GM12878 (cell line): ENCODE results near the gene PPP1R15A. TPM values are rescaled to one million over a fixed set of nuclear protein-coding genes. Genes with fewer than 3 reads are reported as not detected.
"Not testable (repeated sequence)": the region's sequence is repeated elsewhere in the genome, so short reads cannot be mapped to it uniquely, and the experiment has no call there.

Experiments
- ATAC-seq: fragments of 200-7000 bp; cut with Tn5 transposase; 3 replicates; pipeline ENCODE4 v1.9.1; 2020; ENCODE audit warnings: mild to moderate bottlenecking, moderate library complexity
- BruUV-seq: library from RNA; stranded (reverse); fragments of 400-500 nt; replicated peaks from 2 replicates; lab custom pipeline; 2021; lab: Mats Ljungman, UMichigan
- CTCF ChIA-PET: fragments of 300-600 bp; sonication (Branson Sonifier 250); formaldehyde crosslinking; extraction: SDS; loops from one replicate; lab custom pipeline; 2021; ENCODE audit warnings: inconsistent platforms; lab: Yijun Ruan, JAX
- POLR2A ChIA-PET: fragments of 350-600 bp; formaldehyde crosslinking; extraction: SDS; loops from one replicate; lab custom pipeline; 2021; ENCODE audit warnings: inconsistent platforms; lab: Charles Lee
- RAD21 ChIA-PET: fragments of 300-600 bp; sonication (Branson Sonifier 250); formaldehyde crosslinking; loops from one replicate; lab custom pipeline; 2023; ENCODE audit warnings: antibody characterized with exemption; ENCODE audit not compliant: unreplicated experiment; lab: Charles Lee
- SMC1A ChIA-PET: fragments of 300-600 bp; sonication (Branson Sonifier 250); formaldehyde crosslinking; loops from one replicate; lab custom pipeline; 2023; ENCODE audit not compliant: unreplicated experiment, uncharacterized antibody; lab: Charles Lee
- DNase-seq: peaks from one replicate; pipeline ENCODE4 v3.0.0-alpha.2; 2011; ENCODE audit warnings: low read depth, low spot score
- FAIRE-seq: peaks from 3 replicates; lab custom pipeline; 2011; peaks lifted over from hg19 to GRCh38; lab: Jason Lieb, UNC
- H2AFZ ChIP-seq: 2 replicates; pipeline ENCODE4 v1.6.0; 2011; ENCODE audit warnings: low read depth, low read length, control low read depth; ENCODE audit not compliant: control insufficient read depth
- H3K27ac ChIP-seq: 2 replicates; pipeline ENCODE4 v1.5.1; 2011; ENCODE audit warnings: control low read depth; ENCODE audit not compliant: control insufficient read depth, insufficient read depth
- H3K27me3 ChIP-seq, 2 experiments: replicated peaks in 1 of 2; 2 replicates each; pipeline versions ENCODE4 v1.6.0 to v1.6.1; 2011; ENCODE audit warnings: low read length in 1 of 2; ENCODE audit not compliant: control insufficient read depth in 2 of 2, insufficient read depth in 2 of 2
- H3K36me3 ChIP-seq, 2 experiments: 2 replicates each; pipeline ENCODE4 v1.5.1; 2011; ENCODE audit warnings: low read length in 1 of 2; ENCODE audit not compliant: control insufficient read depth in 2 of 2, insufficient read depth in 2 of 2
- H3K4me1 ChIP-seq: 2 replicates; pipeline ENCODE4 v1.6.1; 2011; ENCODE audit warnings: mild to moderate bottlenecking, low read length, moderate library complexity, mixed read lengths; ENCODE audit not compliant: control insufficient read depth, insufficient read depth
- H3K4me2 ChIP-seq: 2 replicates; pipeline ENCODE4 v1.6.0; 2011; ENCODE audit warnings: control low read depth; ENCODE audit not compliant: control insufficient read depth, insufficient read depth
- H3K4me3 ChIP-seq: fragments of 200-600 bp; sonication (generic); 2 replicates; pipeline ENCODE4 v1.5.1; 2016
- H3K79me2 ChIP-seq: 2 replicates; pipeline ENCODE4 v1.6.0; 2011; ENCODE audit warnings: low read length; ENCODE audit not compliant: control insufficient read depth, insufficient read depth
- H3K9ac ChIP-seq: 2 replicates; pipeline ENCODE4 v1.8.0; 2011; ENCODE audit warnings: low read length, control low read depth, mixed read lengths; ENCODE audit not compliant: control insufficient read depth, insufficient read depth
- H3K9me3 ChIP-seq: replicated peaks from 3 replicates; pipeline ENCODE4 v1.5.1; 2011; ENCODE audit warnings: mild to moderate bottlenecking, low read length; ENCODE audit not compliant: control insufficient read depth, insufficient read depth
- H4K20me1 ChIP-seq: 2 replicates; pipeline ENCODE4 v1.6.0; 2011; ENCODE audit not compliant: control insufficient read depth, insufficient read depth
- POLR2AphosphoS5 ChIP-seq: IDR thresholded peaks from 2 replicates; pipeline ENCODE4 v1.6.1; 2011; ENCODE audit warnings: mild to moderate bottlenecking, low read length, inconsistent platforms
- WGBS: methylation state at CpG from one replicate; pipeline ENCODE4 v1.1.6; 2016; ENCODE audit warnings: low lambda C conversion rate; ENCODE audit not compliant: insufficient replicate concordance, insufficient coverage; ENCODE audit errors: missing lambda C conversion rate; 5-methylcytosine and 5-hydroxymethylcytosine counted together
- in situ Hi-C: fragments of 300-500 bp; cut with MboI; formaldehyde crosslinking; loops from 9 replicates; pipeline ENCODE4 v1.14.3; 2018; ENCODE audit warnings: mixed read lengths
- intact Hi-C: fragments of 100-400 bp; cut with micrococcal nuclease; formaldehyde crosslinking; loops from one replicate; pipeline ENCODE4 v1.14.2; 2022; ENCODE audit not compliant: unreplicated experiment
- polyA plus RNA-seq, 11 experiments: library from polyadenylated mRNA; depleted of rRNA in 4 of 11; unstranded in 6 of 11; stranded (reverse) in 5 of 11; fragments of >200 nt; fragmentation: Nextera tagmentation in 4 of 11; fragmentation: Illumina TruSeq in 1 of 11; extraction: Ambion mirVana in 4 of 11; extraction: Trizol in 1 of 11; gene quantifications; 1 replicate in 1 of 11; 2 replicates in 10 of 11; pipeline versions ENCODE4 v1.2.1 to v1.2.3, GENCODE V29; 2011 to 2016; ENCODE audit warnings: inconsistent platforms in 2 of 11, missing spikeins in 2 of 11, low read depth in 1 of 11
- total RNA-seq, 4 experiments: library from RNA; depleted of rRNA in 3 of 4; stranded (reverse); fragments of >200 nt in 3 of 4; fragmentation: Illumina TruSeq in 1 of 4; extraction: Trizol in 1 of 4; gene quantifications; 2 replicates each; pipeline versions ENCODE4 v1.2.1 to v1.2.3, GENCODE V29; 2013 to 2021
- TF ChIP-seq, protein P1 (sequence below): IDR thresholded peaks from 2 replicates; pipeline ENCODE4 v1.6.1; 2011; ENCODE audit warnings: mild to moderate bottlenecking, low read depth, low read length, moderate library complexity; ENCODE audit not compliant: insufficient replicate concordance

The PPP1R15A gene
- total and polyA plus RNA-seq, 10 of the 15 experiments (the other 5 are each of a cell fraction or from before 2014, with no cell fraction given) = 0.68 to 50.8 (median 27.7) TPM

DNA sequence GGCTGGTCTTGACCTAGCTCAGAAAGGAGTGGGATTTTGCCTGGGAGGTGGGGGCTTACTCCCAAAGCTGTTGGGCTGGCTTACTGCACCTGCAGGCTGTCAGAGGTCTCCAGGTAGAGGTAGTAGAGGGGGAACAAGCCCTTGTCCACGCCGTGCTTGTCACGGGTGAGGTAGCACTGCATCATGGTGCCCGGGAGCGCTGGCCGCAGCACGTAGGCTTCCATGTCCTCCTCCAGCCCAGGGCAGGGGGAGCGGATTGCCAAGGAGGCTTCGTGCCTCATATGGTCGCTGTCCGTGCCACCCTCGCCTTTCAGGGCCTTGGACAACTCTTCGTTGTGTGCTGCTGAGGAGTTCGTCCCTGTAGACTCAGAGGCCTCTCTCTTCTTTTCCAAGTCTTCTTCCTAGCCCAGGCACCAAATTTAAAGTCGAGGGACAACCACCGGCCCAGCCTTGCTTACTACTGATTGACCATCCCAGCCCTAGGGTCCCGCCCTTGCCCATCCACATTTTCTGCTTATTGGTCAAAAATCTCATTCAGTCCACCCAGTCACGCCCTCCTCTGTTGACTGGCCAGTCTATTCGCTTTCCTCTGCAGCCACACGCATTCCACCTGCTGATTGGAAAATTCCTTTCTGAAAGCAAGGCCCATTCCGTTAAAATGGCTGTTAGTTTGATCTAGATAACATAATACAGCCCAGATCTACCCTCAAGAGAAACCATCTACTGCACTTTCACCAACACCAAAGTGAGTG is 15.8 kb downstream of the PPP1R15A start:
- 89% methylated on average over 21 of the region's 21 CpGs for WGBS
- DNase-seq (no peak), FAIRE-seq (no peak), ATAC-seq (no peak)
- Histone ChIP-seq H4K20me1 (no peaks in the 10 kb centered on the region), H3K36me3 (no peaks in the 10 kb centered on the region), H3K9ac (no peak overlapping the region), H3K4me3 (no peak overlapping the region), H3K27ac (no peak overlapping the region), H3K27me3 (no peaks in the 10 kb centered on the region), H3K9me3 (no peaks in the 10 kb centered on the region), H2AFZ (no peak overlapping the region), H3K4me1 (peaks cover 10% of the 10 kb centered on the region), H3K4me2 (no peak overlapping the region), H3K79me2 (no peaks in the 10 kb centered on the region; the same call in 1 of the 2 replicates)
- no TSS peak for BruUV-seq
- POLR2A ChIA-PET = interaction anchor here (1.6 to 3.7 kb wide), 2 partner anchors 12 to 13 kb away, joined by 6 to 55 read pairs; partner anchors contain the start of genes NUCB1 and PPP1R15A
- RAD21 ChIA-PET = no interaction called here
- no peak for TF ChIP-seq POLR2AphosphoS5
- TF ChIP-seq, protein P1, sequence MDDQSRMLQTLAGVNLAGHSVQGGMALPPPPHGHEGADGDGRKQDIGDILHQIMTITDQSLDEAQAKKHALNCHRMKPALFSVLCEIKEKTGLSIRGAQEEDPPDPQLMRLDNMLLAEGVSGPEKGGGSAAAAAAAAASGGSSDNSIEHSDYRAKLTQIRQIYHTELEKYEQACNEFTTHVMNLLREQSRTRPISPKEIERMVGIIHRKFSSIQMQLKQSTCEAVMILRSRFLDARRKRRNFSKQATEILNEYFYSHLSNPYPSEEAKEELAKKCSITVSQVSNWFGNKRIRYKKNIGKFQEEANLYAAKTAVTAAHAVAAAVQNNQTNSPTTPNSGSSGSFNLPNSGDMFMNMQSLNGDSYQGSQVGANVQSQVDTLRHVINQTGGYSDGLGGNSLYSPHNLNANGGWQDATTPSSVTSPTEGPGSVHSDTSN = no peak
- in situ Hi-C loops = no loop called here
- SMC1A ChIA-PET = interaction anchor here (1.0 kb wide), 1 partner anchor 105 kb away, joined by 3 read pairs; the partner anchor contains the start of genes GYS1 and RUVBL2
- intact Hi-C loops = no loop called here
- CTCF ChIA-PET = interaction anchor here (0.6 to 1.0 kb wide), 2 partner anchors 65 to 877 kb away, joined by 3 read pairs; no protein-coding TSS in a partner anchor

DNA sequence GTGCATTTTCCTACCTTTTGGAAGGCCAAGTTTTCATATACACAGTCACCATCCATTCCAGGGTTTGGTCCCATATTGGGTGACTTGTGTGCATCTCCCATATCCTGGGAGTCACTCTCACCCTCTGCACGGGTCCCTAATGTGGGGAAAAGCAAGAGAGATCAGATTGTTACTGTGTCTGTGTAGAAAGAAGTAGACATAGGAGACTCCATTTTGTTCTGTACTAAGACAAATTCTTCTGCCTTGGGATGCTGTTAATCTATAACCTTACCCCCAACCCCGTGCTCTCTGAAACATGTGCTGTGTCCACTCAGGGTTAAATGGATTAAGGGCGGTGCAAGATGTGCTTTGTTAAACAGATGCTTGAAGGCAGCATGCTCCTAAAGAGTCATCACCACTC is 17.3 kb downstream of the PPP1R15A start:
- H3K9me3 ChIP-seq, intact Hi-C loops, H3K9ac ChIP-seq, FAIRE-seq, DNase-seq, SMC1A ChIA-PET, H4K20me1 ChIP-seq, H2AFZ ChIP-seq, in situ Hi-C loops, ATAC-seq, H3K79me2 ChIP-seq, RAD21 ChIA-PET, H3K4me2 ChIP-seq, H3K27me3 ChIP-seq, H3K4me3 ChIP-seq, H3K4me1 ChIP-seq, H3K36me3 ChIP-seq, BruUV-seq, H3K27ac ChIP-seq: not testable (repeated sequence)
- ChIA-PET CTCF (interaction anchor here (1.0 kb wide), 1 partner anchor 64 kb away, joined by 3 read pairs; no protein-coding TSS in a partner anchor), POLR2A (interaction anchor here (1.0 to 1.6 kb wide), 2 partner anchors 11 to 65 kb away, joined by 5 to 6 read pairs; partner anchors contain the start of genes BAX and NUCB1)
- WGBS = 80% methylated on average over 2 of the region's 3 CpGs
